GM23248 (cell line): Measurements from ENCODE around the gene GPR25.

Experiments
- EZH2 ChIP-seq: fragments of 200-600 bp; sonication (generic); IDR thresholded peaks from 2 replicates; pipeline ENCODE4 v1.6.1; 2018; ENCODE audit warnings: antibody characterized with exemption, mild to moderate bottlenecking; ENCODE audit not compliant: insufficient read depth, poor library complexity, severe bottlenecking
- EZH2phosphoT487 ChIP-seq: fragments of 200-600 bp; sonication (generic); IDR thresholded peaks from 2 replicates; pipeline ENCODE4 v1.6.1; 2018; ENCODE audit warnings: antibody characterized with exemption, moderate library complexity, mild to moderate bottlenecking, low read depth; ENCODE audit not compliant: insufficient read depth

- TF ChIP-seq EZH2 (no peak), EZH2phosphoT487 (no peak)
Measured at GRCh38 chr1:200866116-200866515, 6.7 kb upstream of the GPR25 start.
